Keratinocyte (primary cell): ENCODE data around the gene ANKK1.

ENCODE experiments used
- CTCF ChIP-seq, 3 experiments: IDR thresholded peaks in 1 of 3; conservative IDR thresholded peaks in 1 of 3; optimal IDR thresholded peaks in 1 of 3; 2 replicates in 2 of 3; 3 replicates in 1 of 3; pipeline versions ENCODE3 to v1.5.1; 2011; ENCODE audit warnings: low read length in 3 of 3, mild to moderate bottlenecking in 3 of 3, moderate library complexity in 2 of 3, control low read depth in 1 of 3, inconsistent platforms in 1 of 3; ENCODE audit not compliant: insufficient read depth in 2 of 3; ENCODE audit errors: extremely low read depth in 1 of 3
- EZH2 ChIP-seq: IDR thresholded peaks from one replicate; pipeline ENCODE4 v1.6.1; 2012; ENCODE audit warnings: inconsistent platforms, mild to moderate bottlenecking, low read length, moderate library complexity

- no peak for TF ChIP-seq CTCF (optimal IDR thresholded peaks at IDR 0.05 in 1 of 3, IDR thresholded peaks at IDR 0.05 in 1 of 3, conservative IDR thresholded peaks at IDR 0.05 in 1 of 3; ENCODE audit: extremely low read depth in 1 of 3, insufficient read depth in 2 of 3, low read length in 3 of 3)
- TF ChIP-seq EZH2, result no peak
Measured at GRCh38 chr11:113447621-113448315, 60.2 kb downstream of the ANKK1 start.
